NCI-H446 (cell line): ENCODE measurements around the gene MIAT.
A peak's percentile ranks its signal among the peaks of the same experiment; 100 is the strongest.
"Not testable (repeated sequence)": the region's sequence is repeated elsewhere in the genome, so short reads cannot be mapped to it uniquely, and the experiment has no call there.

Experiments used
- DNase-seq, 2 experiments: peaks; one replicate each; lab custom pipeline; 2025; lab: John Stamatoyannopoulos, UW

Gene MIAT

GRCh38 chr22:26656891-26657851 lies at the start of gene MIAT:
Gene MIAT (plus strand): TSS chr22:26657588.
- no peak for DNase-seq

- DNase-seq, result no peak
Measured at GRCh38 chr22:26608129-26608528, 49.3 kb upstream of the MIAT start.

GRCh38 chr22:26609287-26609686 lies 48.1 kb upstream of the MIAT start:
- DNase-seq, result no peak

DNA sequence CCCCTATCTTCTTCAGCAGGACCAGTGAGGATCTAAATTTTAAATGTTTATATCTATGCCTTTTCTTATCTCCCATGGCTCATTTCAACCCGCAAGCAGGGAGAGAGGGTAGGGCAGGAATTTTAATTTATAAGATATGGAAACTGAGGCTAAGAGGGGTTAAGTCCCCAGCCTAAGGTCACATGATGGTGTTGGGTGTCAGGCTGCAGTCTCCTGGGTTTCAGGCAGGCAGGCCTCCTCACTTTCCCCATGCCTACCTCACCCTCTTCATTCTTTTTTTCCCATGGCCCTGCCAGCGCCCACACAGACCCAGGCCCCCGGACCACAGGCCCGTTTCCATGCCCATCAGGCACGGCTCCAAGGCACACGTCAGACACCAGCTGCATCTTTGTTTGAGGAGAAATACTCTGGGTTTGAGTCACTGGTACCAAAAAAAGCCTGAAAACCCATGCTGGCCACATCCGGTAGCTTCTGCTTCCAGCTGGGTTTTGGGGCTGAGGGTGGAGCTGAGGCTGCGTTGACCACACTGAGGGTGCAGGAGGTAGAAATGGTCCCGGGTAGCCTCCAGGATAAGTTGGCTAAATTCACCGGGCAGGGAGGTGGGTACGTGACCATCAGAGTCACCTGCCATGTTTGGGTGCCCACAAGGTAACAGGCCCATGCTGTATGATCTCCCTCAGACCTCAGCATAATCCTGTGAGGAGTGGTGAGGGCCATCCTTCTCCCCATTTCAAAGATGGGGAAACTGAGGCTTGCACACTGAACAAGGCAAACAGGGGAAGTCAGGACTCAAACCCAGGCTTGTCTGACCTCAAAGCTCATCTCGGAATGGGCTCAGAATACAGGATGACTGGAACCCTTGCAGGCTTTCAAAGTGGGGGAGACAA lies 47.1 kb upstream of the MIAT start:
- peak in 1 of 2 experiments; percentile 22 for DNase-seq

DNA sequence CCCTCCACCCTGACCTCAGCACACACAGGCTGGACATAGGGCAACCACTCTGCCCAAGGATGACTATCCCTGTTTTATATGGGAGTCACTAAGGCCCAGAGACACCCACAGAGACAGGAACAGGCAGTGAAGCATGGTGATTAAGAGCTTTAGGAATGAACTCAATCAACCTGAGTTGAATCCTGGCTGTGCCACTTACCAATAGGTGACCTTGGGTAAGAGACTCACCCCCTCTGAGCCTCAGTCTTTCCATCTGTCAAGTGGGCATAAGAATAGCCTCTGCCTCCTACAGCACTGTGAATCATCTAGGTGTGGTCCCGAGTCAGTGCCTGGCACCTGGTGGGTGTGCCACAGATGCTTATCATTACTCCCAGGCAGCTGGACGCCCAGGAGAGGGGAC lies 46.4 kb upstream of the MIAT start:
- no peak for DNase-seq

DNA sequence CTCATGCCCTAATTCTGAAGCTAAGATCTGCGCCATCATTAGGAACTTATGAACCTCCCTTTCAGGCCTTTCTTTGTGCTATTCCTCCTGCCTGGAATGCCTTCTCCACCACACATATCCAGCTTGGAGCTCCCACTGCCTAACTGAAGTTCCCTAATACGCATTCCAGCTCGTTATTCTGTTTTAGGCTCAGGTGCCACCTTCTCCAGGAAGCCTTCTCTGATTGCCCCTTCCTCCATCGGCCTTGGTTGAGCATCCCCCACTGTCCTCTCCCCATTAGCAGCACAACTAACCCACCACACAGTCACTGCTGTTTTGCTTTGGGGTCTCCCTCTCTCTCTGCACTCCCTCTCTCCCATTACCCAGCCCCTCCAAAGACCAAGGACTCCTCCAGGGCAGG lies 44.7 kb upstream of the MIAT start:
- no peak for DNase-seq

GRCh38 chr22:26613753-26614152 lies 43.6 kb upstream of the MIAT start:
- DNase-seq, result not testable (repeated sequence)

DNA sequence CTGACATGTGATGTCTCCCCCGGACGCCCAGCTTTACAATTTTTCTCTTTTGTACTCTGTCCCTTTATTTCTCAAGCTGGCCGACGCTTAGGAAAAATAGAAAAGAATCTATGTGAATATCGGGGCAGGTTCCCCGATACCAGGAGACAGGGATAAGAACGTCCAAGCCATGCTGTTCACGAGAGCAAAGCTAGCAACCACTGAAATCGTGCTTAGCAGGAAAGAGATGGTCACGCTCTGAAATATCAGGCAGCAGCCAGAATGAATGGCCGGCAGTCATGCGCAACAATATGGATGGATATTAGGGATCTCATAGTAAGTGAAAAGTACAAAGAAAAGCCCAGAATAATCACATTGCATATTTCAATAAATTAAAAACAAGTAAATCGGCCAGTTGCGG lies 43.1 kb upstream of the MIAT start:
- DNase-seq, result no peak

DNA sequence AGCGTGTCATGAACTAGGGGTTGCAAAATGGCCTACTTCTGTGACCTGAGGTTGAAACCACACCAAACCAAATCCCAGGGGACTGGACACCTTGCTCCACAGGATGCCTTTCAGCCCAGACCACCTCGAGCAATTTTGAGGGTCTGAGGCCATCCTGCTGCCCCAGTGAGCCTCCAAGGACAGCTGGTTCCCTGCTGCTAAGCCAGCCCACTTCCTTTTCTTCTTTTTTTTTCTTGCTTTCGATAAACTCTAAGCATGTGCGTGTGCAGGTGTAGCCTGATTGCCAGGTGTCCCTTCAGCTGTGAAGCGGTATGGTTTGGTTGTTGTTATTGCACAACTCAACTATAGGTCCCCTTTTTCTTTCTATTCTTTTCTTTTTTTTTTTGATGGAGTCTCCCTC lies 42.2 kb upstream of the MIAT start:
- DNase-seq, result no peak

- no peak for DNase-seq
Measured at GRCh38 chr22:26615830-26616435, 41.5 kb upstream of the MIAT start.

DNA sequence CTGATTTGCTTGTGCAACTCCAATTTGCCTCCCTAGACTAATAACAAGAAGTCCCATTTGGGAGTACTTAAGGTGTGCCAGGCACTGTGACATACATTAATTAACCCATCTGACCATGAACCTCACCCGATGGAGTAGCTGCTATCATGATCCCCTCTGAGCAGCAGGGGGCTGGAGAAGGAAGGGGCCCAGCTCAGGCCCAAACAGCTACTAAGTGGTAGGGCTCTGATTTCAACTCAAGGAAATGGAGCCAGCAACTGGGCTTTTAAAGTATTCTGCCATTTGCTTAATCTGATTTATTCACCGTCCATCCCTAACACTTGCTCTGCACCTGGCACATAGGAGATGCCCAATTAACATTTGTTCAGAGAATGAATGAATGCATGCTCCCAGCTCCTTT lies 40.7 kb upstream of the MIAT start:
- DNase-seq, result no peak

DNA sequence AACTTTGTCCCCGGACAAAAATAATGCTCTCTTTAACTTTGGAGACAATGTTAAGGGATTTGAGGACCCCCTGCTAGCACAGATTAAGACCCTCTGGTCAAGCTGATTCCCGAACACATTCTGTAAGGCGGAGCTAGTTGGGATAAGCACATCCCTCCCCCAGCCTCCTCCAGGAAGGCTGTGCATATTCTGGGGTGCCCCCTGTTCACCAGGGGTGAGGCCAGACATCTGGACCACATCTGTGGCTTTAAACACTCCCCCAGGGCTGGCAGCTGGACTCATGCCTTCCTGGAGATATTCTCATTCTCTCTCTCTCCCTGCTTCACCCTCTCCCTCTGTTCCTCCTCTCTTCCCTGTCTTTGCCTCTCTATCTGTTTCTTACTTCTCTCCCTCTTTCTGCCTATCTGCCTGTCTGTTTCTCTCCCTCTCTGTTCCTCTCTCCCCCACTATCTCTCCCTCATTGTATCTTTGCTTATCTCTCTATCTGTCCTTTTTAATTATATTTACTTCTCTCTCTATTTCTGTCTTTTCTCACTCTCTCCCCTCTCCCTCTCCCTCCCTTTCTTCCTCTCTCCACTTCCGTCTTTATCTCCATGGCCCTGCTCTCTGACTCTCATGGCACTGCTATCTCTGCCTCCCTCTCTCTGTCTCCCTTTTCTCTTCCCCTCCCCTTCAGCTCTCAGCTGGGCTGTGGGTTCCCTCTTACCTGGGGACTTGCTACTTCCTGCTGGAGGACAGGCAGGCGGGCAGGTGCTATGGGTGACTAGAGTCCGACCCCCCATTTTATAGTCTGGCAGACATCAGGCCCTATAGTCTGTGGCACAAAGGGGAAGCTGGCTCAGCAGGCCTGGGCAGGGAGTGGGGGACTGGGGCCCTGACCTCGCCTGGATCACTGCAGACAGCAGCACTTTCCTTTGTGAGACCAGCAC lies 39.9 kb upstream of the MIAT start, which contains the start of gene CRYBB1:
CRYBB1 (minus strand) TSS at position 757 of the 929 bp plus-strand sequence. CDS start 1,708 bp downstream, outside the sequence.
- no peak for DNase-seq

- DNase-seq, result no peak
Measured at GRCh38 chr22:26618455-26618854, 38.9 kb upstream of the MIAT start.

GRCh38 chr22:26619510-26619909 lies 37.9 kb upstream of the MIAT start:
- no peak for DNase-seq

DNA sequence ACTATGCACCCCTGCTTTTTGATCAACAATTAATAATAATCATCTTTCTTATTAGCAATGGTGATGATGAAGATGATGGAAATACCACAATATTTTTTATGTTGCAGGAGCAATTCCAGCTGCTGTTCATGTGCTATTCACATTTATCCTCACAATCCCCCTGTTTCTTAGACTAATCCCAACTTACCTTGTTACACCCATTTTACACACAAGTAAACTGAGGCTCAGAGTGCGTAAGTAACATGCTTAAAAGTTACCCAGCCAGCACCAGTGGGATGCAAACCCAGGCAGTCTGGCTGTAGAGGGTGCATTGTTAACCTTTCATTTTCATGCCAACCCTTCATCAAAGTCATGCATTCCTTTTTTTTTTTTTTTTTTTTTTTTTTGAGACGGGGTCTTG lies 37.2 kb upstream of the MIAT start:
- DNase-seq, result no peak

DNA sequence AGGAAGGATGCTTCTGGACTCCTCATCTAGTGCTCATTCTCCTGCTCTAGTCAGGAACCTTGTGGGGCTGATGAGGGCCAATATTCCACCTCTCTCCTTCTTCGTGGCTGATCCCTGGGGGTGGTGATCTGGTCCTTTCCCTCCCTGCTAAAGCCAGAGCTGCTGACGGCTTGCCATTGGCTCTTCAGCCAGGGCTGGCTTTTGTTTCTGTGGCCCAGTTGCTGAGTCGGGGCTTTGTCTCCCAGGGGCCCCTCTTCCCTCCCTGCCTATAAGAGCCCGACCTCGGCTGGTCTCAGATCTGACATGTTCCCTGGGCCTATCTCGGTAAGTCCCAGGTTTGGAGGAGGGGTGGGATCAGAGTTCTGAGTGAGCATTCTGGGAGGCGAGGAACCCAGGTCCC lies 35.7 kb upstream of the MIAT start, which contains the start of gene CRYBA4:
CRYBA4 (plus strand) TSS at position 301 of the 400 bp plus-strand sequence. CDS start 634 bp downstream, outside the sequence.
- DNase-seq, result no peak

- no peak for DNase-seq
Measured at GRCh38 chr22:26623984-26624383, 33.4 kb upstream of the MIAT start.

GRCh38 chr22:26624803-26625202 lies 32.6 kb upstream of the MIAT start:
- no peak for DNase-seq

DNA sequence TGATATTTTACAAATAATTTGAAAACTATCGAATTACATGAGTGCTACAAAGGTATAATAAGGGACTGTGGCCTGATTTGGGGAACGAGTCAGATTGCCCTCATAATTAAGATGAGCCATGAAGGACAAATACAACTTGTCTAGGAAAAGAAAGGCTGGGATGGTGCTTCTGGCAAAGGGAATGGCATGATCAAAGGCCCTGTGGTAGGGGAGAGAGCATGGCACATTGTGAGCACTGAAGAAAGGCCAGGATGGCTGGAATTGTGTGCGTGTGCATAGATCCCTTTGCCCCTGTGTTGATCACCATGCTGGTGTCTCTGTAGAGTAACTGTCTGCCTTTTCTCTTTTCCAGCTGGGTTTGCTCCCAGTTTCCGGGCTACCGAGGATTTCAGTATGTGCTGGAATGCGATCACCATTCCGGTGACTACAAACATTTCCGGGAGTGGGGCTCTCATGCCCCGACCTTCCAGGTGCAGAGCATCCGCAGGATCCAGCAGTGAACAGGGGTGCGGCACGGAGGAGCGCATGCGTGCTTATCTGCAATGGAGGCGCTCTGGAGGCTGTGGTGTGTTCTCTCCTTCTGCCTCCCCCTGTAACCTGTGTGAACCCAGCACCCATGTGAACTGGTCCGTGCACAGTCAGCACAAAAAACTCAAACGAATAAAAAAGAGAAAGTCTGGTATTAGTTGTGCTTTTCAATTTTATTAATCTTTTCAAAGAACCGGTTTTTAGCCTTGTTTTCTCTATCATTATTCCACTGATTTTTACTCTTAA lies 27.2 kb upstream of the MIAT start:
- no peak for DNase-seq

DNA sequence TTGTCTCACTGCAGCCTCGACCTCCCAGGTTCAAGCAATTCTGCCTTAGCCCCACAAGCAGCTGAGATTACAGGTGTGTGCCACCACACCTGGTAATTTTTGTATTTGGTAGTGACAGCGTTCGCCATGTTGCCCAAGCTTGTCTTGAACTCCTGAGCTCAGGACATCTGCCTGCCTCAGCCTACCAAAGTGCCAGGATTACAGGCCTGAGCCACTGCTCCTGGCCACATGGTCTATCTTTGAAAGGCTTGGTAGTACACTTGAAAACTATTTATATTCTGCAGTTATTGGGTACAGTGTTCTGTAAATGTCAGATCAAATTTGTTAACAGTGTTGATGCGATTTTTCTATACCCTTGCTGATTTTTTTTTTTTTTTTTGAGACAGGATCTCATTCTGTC lies 26.1 kb upstream of the MIAT start:
- DNase-seq, result no peak
